Ovary (tissue), 9 donors: ENCODE data around the gene DGKK. TPM values are rescaled to one million over a fixed set of nuclear protein-coding genes. Genes with fewer than 3 reads are reported as not detected.

ENCODE experiments used
- DNase-seq, 5 donors: peaks; one replicate each; pipeline ENCODE4 v3.0.0-alpha.2; 2019 to 2020
- H3K27ac ChIP-seq, 2 donors: fragments of 200-600 bp; one replicate each; pipeline versions ENCODE4 v1.5.1 to v1.8.0; 2019 to 2022
- H3K27me3 ChIP-seq: fragments of 200-600 bp; one replicate; pipeline ENCODE4 v1.8.0; 2022
- H3K36me3 ChIP-seq: fragments of 200-600 bp; sonication (generic); one replicate; pipeline ENCODE4 v1.5.1; 2019
- H3K4me1 ChIP-seq: one replicate; pipeline ENCODE4 v1.8.1; 2013; ENCODE audit warnings: mild to moderate bottlenecking, moderate library complexity; ENCODE audit not compliant: insufficient read depth
- H3K4me3 ChIP-seq: fragments of 200-600 bp; sonication (generic); one replicate; pipeline ENCODE4 v1.5.1; 2017
- H3K9me3 ChIP-seq, 2 donors: fragments of 200-600 bp in 1 of 2; sonication (generic) in 1 of 2; one replicate each; pipeline versions ENCODE4 v1.5.1 to v1.8.1; 2013 to 2019; ENCODE audit warnings: mild to moderate bottlenecking in 1 of 2, moderate library complexity in 1 of 2
- EP300 ChIP-seq: sonication (generic); formaldehyde crosslinking; IDR thresholded peaks from one replicate; pipeline ENCODE4 v1.6.1; 2017; ENCODE audit warnings: antibody characterized with exemption
- POLR2A ChIP-seq: fragments of 450-650 bp; IDR thresholded peaks from one replicate; pipeline ENCODE4 v1.6.1; 2017; ENCODE audit warnings: antibody characterized with exemption, mild to moderate bottlenecking, moderate library complexity
- WGBS, 3 donors: extraction: QIAGEN DNeasy Blood & Tissue Kit in 1 of 3; methylation state at CpG; one replicate each; pipeline versions ENCODE4 v1.1.5 to v1.1.7; 2013 to 2017; 5-methylcytosine and 5-hydroxymethylcytosine counted together
- intact Hi-C, 4 donors: fragments of 100-400 bp; cut with DNase I; formaldehyde crosslinking; loops; one replicate each; pipeline versions ENCODE4 v1.11.0 to v1.15.1; 2022 to 2023
- polyA plus RNA-seq, 2 donors: library from polyadenylated mRNA; stranded (reverse); fragments of 200-250 nt in 1 of 2; fragments of 350-450 nt in 1 of 2; fragmentation: Illumina TruSeq in 1 of 2; extraction: RNeasy Lipid Tissue Mini Kit (QIAGEN cat#74804) in 1 of 2; gene quantifications; one replicate each; pipeline ENCODE4 v1.2.3, GENCODE V29; 2013 to 2014
- total RNA-seq, 7 donors: library from RNA; depleted of rRNA in 2 of 7; stranded (reverse); fragments of >200 nt in 2 of 7; fragmentation: NEBNext Ultra II Directional in 3 of 7; extraction: Animal tissue kit (Norgen Biotek cat#: 25700) in 3 of 7; gene quantifications; one replicate each; pipeline versions ENCODE4 v1.1.0 to v1.2.4, GENCODE V29; 2016 to 2023
- TF ChIP-seq, protein P1 (sequence below), 3 donors: fragments of 450-650 bp in 2 of 3; fragments of 200-600 bp in 1 of 3; IDR thresholded peaks; one replicate each; pipeline versions ENCODE4 v1.5.1 to v1.8.0; 2016 to 2022; ENCODE audit warnings: antibody characterized with exemption in 3 of 3, mild to moderate bottlenecking in 1 of 3
- donor health status: DM: no; HTN: no; CAD: no; lungs with moderate emphysema.
- donor health status: DM: no; HTN: no; CAD: no.
- donor health status: Bipolar disorder and iron deficiency.
- donor health status: DM: yes; HTN: yes; CAD: no.
- donor health status: DM: no; HTN: no; CAD: no.
- donor health status: DM: yes; HTN: yes; CAD: no.

DGKK gene
- total and polyA plus RNA-seq, 9 donors: 0.11 TPM; not detected in 8

DNA sequence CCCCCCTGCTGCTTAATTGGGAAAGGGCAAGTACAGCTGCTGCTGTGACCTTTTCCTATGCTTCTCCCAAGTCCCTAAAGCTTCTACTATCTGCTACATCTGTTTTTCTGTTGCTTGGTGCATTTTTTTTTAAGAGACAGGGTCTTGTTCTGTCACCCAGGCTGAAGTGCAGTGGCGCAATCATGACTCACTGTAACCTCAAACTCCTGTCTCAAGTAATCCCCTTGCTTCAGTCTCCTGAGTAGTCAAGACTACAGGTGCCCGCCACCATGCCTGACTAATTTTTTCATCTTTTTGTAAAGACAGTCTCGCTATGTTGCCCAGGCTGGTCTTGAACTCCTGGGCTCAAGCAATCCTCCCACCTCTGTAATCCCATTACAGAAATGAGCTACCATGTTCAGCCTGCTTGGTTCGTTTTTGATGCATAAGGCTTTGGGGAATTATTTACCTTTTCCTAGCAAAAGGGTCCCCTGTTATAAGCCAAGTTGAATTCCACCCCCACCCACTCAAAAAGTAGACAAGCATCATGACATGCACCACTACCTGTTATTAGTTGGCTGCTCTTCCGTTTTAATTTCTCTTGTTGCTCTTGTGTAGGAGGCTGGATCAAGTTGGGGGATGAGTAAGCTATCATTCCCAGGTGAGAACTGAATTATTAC, 39.6 kb downstream of the DGKK start:
- WGBS, 3 donors: 51 to 61% (median 56%) methylated on average over 5 of the region's 5 CpGs

DNA sequence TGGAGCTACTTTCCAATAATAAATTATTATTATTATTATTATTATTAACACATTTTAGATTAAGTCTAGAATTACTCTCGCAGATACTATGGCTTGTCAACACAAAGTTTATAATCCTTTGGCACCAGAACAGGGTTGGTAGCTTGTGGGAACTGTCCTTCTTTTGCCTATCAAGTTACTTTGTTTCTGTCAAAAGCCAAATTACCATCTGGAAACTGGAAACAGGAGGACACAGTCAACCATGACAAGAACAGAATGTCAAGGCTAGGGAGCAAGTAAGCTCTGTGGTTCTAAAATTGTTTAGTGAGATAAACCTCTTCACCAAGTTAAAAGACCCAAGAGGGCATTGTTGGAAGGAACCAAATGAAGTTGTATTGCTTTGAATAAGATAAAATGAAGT, 42.5 kb downstream of the DGKK start:
- TF ChIP-seq POLR2A (no peak), EP300 (no peak)
- TF ChIP-seq, protein P1, sequence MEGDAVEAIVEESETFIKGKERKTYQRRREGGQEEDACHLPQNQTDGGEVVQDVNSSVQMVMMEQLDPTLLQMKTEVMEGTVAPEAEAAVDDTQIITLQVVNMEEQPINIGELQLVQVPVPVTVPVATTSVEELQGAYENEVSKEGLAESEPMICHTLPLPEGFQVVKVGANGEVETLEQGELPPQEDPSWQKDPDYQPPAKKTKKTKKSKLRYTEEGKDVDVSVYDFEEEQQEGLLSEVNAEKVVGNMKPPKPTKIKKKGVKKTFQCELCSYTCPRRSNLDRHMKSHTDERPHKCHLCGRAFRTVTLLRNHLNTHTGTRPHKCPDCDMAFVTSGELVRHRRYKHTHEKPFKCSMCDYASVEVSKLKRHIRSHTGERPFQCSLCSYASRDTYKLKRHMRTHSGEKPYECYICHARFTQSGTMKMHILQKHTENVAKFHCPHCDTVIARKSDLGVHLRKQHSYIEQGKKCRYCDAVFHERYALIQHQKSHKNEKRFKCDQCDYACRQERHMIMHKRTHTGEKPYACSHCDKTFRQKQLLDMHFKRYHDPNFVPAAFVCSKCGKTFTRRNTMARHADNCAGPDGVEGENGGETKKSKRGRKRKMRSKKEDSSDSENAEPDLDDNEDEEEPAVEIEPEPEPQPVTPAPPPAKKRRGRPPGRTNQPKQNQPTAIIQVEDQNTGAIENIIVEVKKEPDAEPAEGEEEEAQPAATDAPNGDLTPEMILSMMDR (IDR thresholded peaks at IDR 0.05): no peak
- no peaks in the 10 kb centered on the region for H3K36me3 ChIP-seq
- no peaks in the 10 kb centered on the region for H3K9me3 ChIP-seq
- WGBS, 3 donors: 56 to 76% (median 59%) methylated on average over 1 of the region's 1 CpG
- intact Hi-C loops: no loop called here
- H3K27ac ChIP-seq: no peak overlapping the region
- no peak overlapping the region for H3K4me3 ChIP-seq
- no peaks in the 10 kb centered on the region for H3K27me3 ChIP-seq
- DNase-seq: no peak
- H3K4me1 ChIP-seq: no peaks in the 10 kb centered on the region

More for the DNA sequence above, 39.6 kb downstream of the DGKK start:
- TF ChIP-seq, protein P1 (IDR thresholded peaks at IDR 0.05): no peak
- TF ChIP-seq POLR2A (no peak), EP300 (no peak)
- no peak for DNase-seq
- intact Hi-C loops: no loop called here
- Histone ChIP-seq H3K36me3 (no peaks in the 10 kb centered on the region), H3K27ac (no peak overlapping the region), H3K4me1 (no peaks in the 10 kb centered on the region), H3K27me3 (no peaks in the 10 kb centered on the region), H3K9me3 (no peaks in the 10 kb centered on the region), H3K4me3 (no peak overlapping the region)

DNA sequence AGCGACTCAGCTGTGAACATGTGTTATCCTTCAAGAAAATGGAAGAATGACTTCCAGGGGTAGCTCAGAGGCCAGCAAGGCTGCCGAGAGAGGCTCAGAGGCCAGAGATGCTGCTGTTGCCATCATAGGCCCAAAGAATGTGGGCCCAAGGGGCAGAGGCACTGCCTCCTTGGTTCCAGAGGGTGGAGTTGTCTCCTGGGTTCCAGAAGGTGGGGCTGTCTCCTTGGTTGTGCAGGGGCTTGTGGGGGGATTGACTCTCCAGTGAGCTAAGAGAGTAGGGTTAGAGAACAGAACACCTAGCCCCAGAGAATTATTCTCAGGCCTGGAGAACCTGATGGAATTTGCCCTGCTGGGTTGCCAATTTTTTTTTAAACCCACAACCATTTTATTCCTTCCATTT, 62.6 kb downstream of the DGKK start:
- no peak overlapping the region for H3K4me3 ChIP-seq
- TF ChIP-seq EP300 (no peak), POLR2A (no peak)
- TF ChIP-seq, protein P1 (IDR thresholded peaks at IDR 0.05): no peak
- H3K36me3 ChIP-seq: no peaks in the 10 kb centered on the region
- H3K27me3 ChIP-seq: no peaks in the 10 kb centered on the region
- H3K4me1 ChIP-seq: no peaks in the 10 kb centered on the region
- intact Hi-C loops: no loop called here
- H3K9me3 ChIP-seq: no peaks in the 10 kb centered on the region
- no peak overlapping the region for H3K27ac ChIP-seq
- no peak for DNase-seq
- WGBS, 3 donors: 69 to 81% (median 71%) methylated on average over 2 of the region's 2 CpGs

DNA sequence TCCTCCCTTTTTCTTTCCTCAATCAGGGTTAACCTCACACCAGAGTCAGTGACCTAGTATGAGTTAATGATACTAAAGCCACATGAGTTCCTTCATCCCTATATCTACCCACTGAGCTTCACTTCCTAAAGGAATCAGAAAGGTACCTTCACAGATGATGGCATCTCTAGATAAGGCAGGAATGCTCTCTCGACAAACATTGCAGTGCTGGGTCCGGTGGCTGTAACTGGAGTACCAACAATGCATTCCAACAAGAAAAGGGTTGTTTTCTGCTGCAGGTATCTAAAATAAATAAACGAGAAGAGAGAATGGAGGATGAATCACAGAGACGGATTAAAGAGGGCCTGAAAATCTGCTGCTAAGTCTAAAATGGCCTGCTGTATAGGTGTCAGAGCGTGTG, 66.7 kb downstream of the DGKK start:
- no peak for DNase-seq
- TF ChIP-seq POLR2A: no peak
- TF ChIP-seq, protein P1 (IDR thresholded peaks at IDR 0.05): no peak
- no peak for TF ChIP-seq EP300
- 48 to 62% (median 52%) methylated on average over 5 of the region's 5 CpGs for WGBS, 3 donors
- no peaks in the 10 kb centered on the region for H3K4me1 ChIP-seq
- no peak overlapping the region for H3K27ac ChIP-seq
- intact Hi-C loops: no loop called here
- H3K4me3 ChIP-seq: no peak overlapping the region
- no peaks in the 10 kb centered on the region for H3K36me3 ChIP-seq
- H3K9me3 ChIP-seq: no peaks in the 10 kb centered on the region
- H3K27me3 ChIP-seq: no peaks in the 10 kb centered on the region
